HG02610 (cell line): ENCODE measurements around the gene ASB11.
"Not testable (repeated sequence)": the region's sequence is repeated elsewhere in the genome, so short reads cannot be mapped to it uniquely, and the experiment has no call there.

Experiments used
- ATAC-seq: cut with Tn5 transposase; IDR thresholded peaks from one replicate; pipeline ENCODE4 v1.9.1; 2021; ENCODE audit warnings: mild to moderate bottlenecking, moderate library complexity; ENCODE audit not compliant: unreplicated experiment

Gene ASB11

GRCh38 chrX:15310117-15310516, 5.3 kb downstream of the ASB11 start:
- no peak for ATAC-seq

- ATAC-seq, result not testable (repeated sequence)
Measured at GRCh38 chrX:15305899-15306298, 9.5 kb downstream of the ASB11 start.

- no peak for ATAC-seq
Measured at GRCh38 chrX:15301924-15302323, 13.5 kb downstream of the ASB11 start.

GRCh38 chrX:15299941-15300851, 15.2 kb downstream of the ASB11 start:
- ATAC-seq, result no peak

- no peak for ATAC-seq
Measured at GRCh38 chrX:15298780-15299179, 16.7 kb downstream of the ASB11 start.

- no peak for ATAC-seq
Measured at GRCh38 chrX:15298201-15298600, 17.2 kb downstream of the ASB11 start.

GRCh38 chrX:15293451-15293850, 22.0 kb downstream of the ASB11 start:
- no peak for ATAC-seq

GRCh38 chrX:15292861-15293260, 22.6 kb downstream of the ASB11 start:
- ATAC-seq, result no peak

- no peak for ATAC-seq
Measured at GRCh38 chrX:15277604-15278003, 37.8 kb downstream of the ASB11 start.

- no peak for ATAC-seq
Measured at GRCh38 chrX:15274946-15275345, 40.5 kb downstream of the ASB11 start.

- not testable (repeated sequence) for ATAC-seq
Measured at GRCh38 chrX:15273275-15273674, 42.2 kb downstream of the ASB11 start.

GRCh38 chrX:15271757-15272156, 43.7 kb downstream of the ASB11 start:
- no peak for ATAC-seq

GRCh38 chrX:15269618-15270521, 45.6 kb downstream of the ASB11 start, which contains the start of gene ASB9:
Gene ASB9, minus strand, starts transcription at chrX:15270083. Its CDS starts 209 bp downstream, at chrX:15269874.
- no peak for ATAC-seq

- ATAC-seq, result no peak
Measured at GRCh38 chrX:15269120-15269519, 46.3 kb downstream of the ASB11 start.

GRCh38 chrX:15254852-15255251, 60.6 kb downstream of the ASB11 start:
- ATAC-seq, result no peak

- ATAC-seq, result no peak
Measured at GRCh38 chrX:15245896-15246295, 69.5 kb downstream of the ASB11 start.

GRCh38 chrX:15244421-15244820, 71.0 kb downstream of the ASB11 start:
- ATAC-seq, result no peak

GRCh38 chrX:15242899-15243555, 72.4 kb downstream of the ASB11 start:
- no peak for ATAC-seq

GRCh38 chrX:15241301-15241700, 74.1 kb downstream of the ASB11 start:
- ATAC-seq, result no peak

- no peak for ATAC-seq
Measured at GRCh38 chrX:15240414-15240813, 75.0 kb downstream of the ASB11 start.

GRCh38 chrX:15236146-15236545, 79.3 kb downstream of the ASB11 start:
- ATAC-seq, result no peak
